ENCODE results near the gene RDH12. TPM values are rescaled to one million over a fixed set of nuclear protein-coding genes. Genes with fewer than 3 reads are reported as not detected.

RDH12 gene
- total RNA-seq, 2 donors from 2014 or later: 0.13 to 0.18 TPM

DNA sequence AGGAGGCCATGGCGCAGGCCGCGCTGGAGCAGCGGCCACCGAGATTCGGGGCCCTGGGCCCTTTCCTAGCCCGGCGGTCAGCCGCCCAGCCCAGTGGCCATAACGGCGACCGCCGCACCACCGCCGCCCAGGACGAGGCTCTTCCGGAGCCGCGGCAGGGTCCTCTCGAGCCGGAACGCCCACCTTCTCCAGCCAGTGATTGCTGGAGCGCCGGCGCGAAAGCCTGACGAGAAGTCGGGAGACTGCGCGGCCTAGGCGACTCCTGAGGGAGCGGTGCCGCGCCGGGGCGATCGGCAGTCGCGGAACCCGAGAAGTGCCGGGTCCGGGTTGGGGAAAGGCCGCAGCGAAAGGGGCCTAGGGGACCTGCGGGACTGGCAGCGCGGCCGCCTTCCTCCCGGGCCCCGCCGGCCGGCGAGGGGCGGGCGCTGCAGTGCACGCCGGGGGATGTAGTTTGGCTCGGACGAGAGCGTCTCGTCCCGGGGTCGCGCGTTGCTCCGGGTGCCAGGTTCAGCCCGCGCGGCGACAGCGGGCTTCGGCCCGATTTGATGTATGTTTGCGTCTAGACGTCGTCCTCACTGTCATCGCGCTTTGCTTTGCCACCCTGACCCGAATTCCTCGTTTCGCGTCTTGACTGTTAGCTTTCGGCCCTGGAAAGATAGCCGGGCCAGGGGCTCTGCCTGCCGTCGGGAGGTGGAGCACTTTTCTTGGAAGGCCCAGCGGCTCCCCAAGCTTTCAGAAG, 27.0 kb upstream of the RDH12 start, which contains the start of gene VTI1B:
TSS of gene VTI1B (minus strand) at position 153 of the 739 bp plus-strand sequence. CDS start at position 10, 143 bp downstream.
- Histone ChIP-seq H3K27me3 (ENCODE audit: control insufficient read depth, insufficient read depth, low read length, poor library complexity, severe bottlenecking) (no peaks in the 10 kb centered on the region), H3K4me3 (ENCODE audit: low read length) (peak within 1 kb of the TSS; percentile 95), H3K4me1 (ENCODE audit: control insufficient read depth, insufficient read depth, low read length) (peaks cover 2% of the 10 kb centered on the region), H3K36me3 (ENCODE audit: control insufficient read depth, insufficient read depth, low read length) (peaks cover 26% of the 10 kb centered on the region), H3K9me3 (ENCODE audit: control insufficient read depth, low read length) (no peaks in the 10 kb centered on the region), H3K27ac (ENCODE audit: low read depth, low read length) (peak within 1 kb of the TSS; percentile 99), H3K9ac (ENCODE audit: extremely low read depth, low read length, poor library complexity, severe bottlenecking) (peak within 1 kb of the TSS; percentile 94)
- H3K36me3 Mint-ChIP-seq (ENCODE audit: low read depth): peaks cover 30% of the 10 kb centered on the region
- H3K9me3 Mint-ChIP-seq: no peaks in the 10 kb centered on the region
- TF ChIP-seq, protein P1, sequence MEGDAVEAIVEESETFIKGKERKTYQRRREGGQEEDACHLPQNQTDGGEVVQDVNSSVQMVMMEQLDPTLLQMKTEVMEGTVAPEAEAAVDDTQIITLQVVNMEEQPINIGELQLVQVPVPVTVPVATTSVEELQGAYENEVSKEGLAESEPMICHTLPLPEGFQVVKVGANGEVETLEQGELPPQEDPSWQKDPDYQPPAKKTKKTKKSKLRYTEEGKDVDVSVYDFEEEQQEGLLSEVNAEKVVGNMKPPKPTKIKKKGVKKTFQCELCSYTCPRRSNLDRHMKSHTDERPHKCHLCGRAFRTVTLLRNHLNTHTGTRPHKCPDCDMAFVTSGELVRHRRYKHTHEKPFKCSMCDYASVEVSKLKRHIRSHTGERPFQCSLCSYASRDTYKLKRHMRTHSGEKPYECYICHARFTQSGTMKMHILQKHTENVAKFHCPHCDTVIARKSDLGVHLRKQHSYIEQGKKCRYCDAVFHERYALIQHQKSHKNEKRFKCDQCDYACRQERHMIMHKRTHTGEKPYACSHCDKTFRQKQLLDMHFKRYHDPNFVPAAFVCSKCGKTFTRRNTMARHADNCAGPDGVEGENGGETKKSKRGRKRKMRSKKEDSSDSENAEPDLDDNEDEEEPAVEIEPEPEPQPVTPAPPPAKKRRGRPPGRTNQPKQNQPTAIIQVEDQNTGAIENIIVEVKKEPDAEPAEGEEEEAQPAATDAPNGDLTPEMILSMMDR (conservative IDR thresholded peaks at IDR 0.05): peak; percentile 23
- DNase-seq: peak; percentile 93
- 0% methylated on average over 40 to 87 of the region's 87 CpGs for WGBS, 2 experiments (ENCODE audit: insufficient coverage in 1 of 2, insufficient read length in 1 of 2)
- H3K4me1 Mint-ChIP-seq: peaks cover 12% of the 10 kb centered on the region
- peak within 1 kb of the TSS; percentile 80 for H3K4me3 Mint-ChIP-seq
- H3K27ac Mint-ChIP-seq: peak within 1 kb of the TSS; percentile 95
- no peaks in the 10 kb centered on the region for H3K27me3 Mint-ChIP-seq (ENCODE audit: insufficient read depth)

DNA sequence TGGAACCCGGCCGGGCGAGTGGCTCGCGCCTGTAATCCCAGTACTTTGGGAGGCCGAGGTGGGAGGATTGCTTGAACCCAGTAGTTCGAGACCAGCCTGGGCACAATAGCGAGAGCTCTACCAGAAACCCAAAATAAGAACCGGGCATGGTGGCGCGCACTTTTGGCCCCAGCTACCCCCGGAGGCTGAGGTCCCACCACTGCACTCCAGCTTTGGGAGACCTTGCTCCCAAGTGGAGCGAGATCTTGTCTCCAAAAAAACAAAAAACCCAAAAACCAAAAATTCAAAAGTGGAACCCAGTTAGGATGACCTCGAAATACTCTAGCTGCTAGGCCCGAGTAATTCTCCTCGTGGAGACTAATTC, 26.5 kb upstream of the RDH12 start:
- Histone ChIP-seq H3K9me3 (ENCODE audit: control insufficient read depth, low read length) (no peaks in the 10 kb centered on the region), H3K27me3 (ENCODE audit: control insufficient read depth, insufficient read depth, low read length, poor library complexity, severe bottlenecking) (no peaks in the 10 kb centered on the region), H3K36me3 (ENCODE audit: control insufficient read depth, insufficient read depth, low read length) (peaks cover 32% of the 10 kb centered on the region), H3K4me1 (ENCODE audit: control insufficient read depth, insufficient read depth, low read length) (peaks cover 2% of the 10 kb centered on the region), H3K27ac (ENCODE audit: low read depth, low read length) (peak overlapping the region; percentile 99), H3K9ac (ENCODE audit: extremely low read depth, low read length, poor library complexity, severe bottlenecking) (peak overlapping the region; percentile 94), H3K4me3 (ENCODE audit: low read length) (peak overlapping the region; percentile 95)
- H3K9me3 Mint-ChIP-seq: no peaks in the 10 kb centered on the region
- H3K4me1 Mint-ChIP-seq: peaks cover 12% of the 10 kb centered on the region
- H3K27ac Mint-ChIP-seq: peak overlapping the region; percentile 95
- H3K36me3 Mint-ChIP-seq (ENCODE audit: low read depth): peaks cover 36% of the 10 kb centered on the region
- no peaks in the 10 kb centered on the region for H3K27me3 Mint-ChIP-seq (ENCODE audit: insufficient read depth)
- no peak for DNase-seq
- TF ChIP-seq, protein P1 (conservative IDR thresholded peaks at IDR 0.05): no peak
- H3K4me3 Mint-ChIP-seq: peak overlapping the region; percentile 80
- WGBS, 2 experiments (ENCODE audit: insufficient coverage in 1 of 2, insufficient read length in 1 of 2): 20 to 42% methylated on average over 8 to 16 of the region's 16 CpGs

DNA sequence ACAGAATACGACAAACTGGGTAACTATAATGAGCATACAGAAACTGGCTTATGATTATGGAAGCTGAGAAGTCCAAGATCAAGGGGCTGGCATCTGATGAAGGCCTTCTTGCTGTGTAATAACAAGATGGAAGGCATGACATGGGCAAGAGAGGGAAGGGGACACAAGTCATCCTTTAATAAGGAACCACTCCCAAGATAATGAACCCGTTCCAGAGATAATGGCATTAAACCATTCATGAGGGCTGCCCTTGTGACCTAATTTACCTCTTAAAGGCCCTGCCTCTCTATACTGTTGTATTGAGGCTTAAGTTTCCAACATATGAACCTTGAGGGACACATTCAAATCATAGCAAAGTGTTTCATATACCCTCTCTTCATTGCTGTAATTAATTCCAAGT, 22.7 kb upstream of the RDH12 start:
- H3K4me1 ChIP-seq (ENCODE audit: control insufficient read depth, insufficient read depth, low read length): no peaks in the 10 kb centered on the region
- H3K27ac ChIP-seq (ENCODE audit: low read depth, low read length): no peak overlapping the region
- DNase-seq: no peak
- H3K9me3 Mint-ChIP-seq: no peaks in the 10 kb centered on the region
- no peak overlapping the region for H3K27ac Mint-ChIP-seq
- H3K27me3 Mint-ChIP-seq (ENCODE audit: insufficient read depth): no peaks in the 10 kb centered on the region
- no peak overlapping the region for H3K4me3 ChIP-seq (ENCODE audit: low read length)
- H3K36me3 Mint-ChIP-seq (ENCODE audit: low read depth): peaks cover 65% of the 10 kb centered on the region
- TF ChIP-seq, protein P1 (conservative IDR thresholded peaks at IDR 0.05): no peak
- no peaks in the 10 kb centered on the region for H3K27me3 ChIP-seq (ENCODE audit: control insufficient read depth, insufficient read depth, low read length, poor library complexity, severe bottlenecking)
- no peak overlapping the region for H3K4me3 Mint-ChIP-seq
- H3K9ac ChIP-seq (ENCODE audit: extremely low read depth, low read length, poor library complexity, severe bottlenecking): no peak overlapping the region
- peaks cover 5% of the 10 kb centered on the region for H3K4me1 Mint-ChIP-seq
- peaks cover 67% of the 10 kb centered on the region for H3K36me3 ChIP-seq (ENCODE audit: control insufficient read depth, insufficient read depth, low read length)
- H3K9me3 ChIP-seq (ENCODE audit: control insufficient read depth, low read length): no peaks in the 10 kb centered on the region
- 86 to 96% methylated on average over 1 to 2 of the region's 2 CpGs for WGBS, 2 experiments (ENCODE audit: insufficient coverage in 1 of 2, insufficient read length in 1 of 2)

Measured in endodermal cell (in vitro differentiated cells).